HG02943 (cell line): Measurements from ENCODE around the gene SLC4A8.

Experiments used
- ATAC-seq: cut with Tn5 transposase; IDR thresholded peaks from one replicate; pipeline ENCODE4 v1.9.1; 2021; ENCODE audit warnings: mild to moderate bottlenecking, low read depth, moderate library complexity; ENCODE audit not compliant: unreplicated experiment

The SLC4A8 gene

DNA sequence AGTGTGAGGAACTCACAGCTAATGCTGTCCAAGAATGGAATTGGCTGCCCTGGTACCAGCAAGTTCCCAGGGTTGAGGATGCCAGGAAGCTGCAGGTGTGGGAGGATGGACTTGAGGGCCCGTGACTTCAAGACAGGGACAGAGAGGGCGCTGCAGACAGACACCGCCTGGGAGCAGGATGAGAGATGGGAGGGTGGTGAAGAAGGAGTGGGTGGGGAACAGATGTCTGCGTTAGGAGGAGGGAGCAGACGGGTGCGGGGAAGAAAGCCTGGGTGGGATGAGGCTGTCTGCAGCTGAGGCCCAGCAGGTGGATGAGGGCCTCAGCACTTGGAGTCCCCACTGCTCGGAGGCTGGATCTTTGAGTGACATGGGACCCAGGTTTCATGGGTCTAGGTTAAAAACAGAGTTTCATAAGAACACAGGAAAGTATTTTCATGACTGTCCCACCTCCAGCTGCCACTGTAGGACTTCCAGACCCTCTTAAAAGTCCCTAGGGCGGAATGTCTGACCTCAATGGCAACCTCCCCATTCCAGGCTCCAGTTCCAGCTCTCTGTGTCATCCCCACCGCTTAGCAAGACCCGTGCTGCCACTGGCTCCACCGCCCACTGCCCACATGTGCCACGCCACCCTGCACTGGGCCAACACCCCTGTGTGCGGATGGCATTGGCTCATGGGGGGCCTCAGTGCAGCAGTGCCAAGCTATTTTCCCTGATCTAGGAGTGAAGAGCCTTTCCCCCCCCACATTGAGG, 96.1 kb downstream of the SLC4A8 start:
- no peak for ATAC-seq

DNA sequence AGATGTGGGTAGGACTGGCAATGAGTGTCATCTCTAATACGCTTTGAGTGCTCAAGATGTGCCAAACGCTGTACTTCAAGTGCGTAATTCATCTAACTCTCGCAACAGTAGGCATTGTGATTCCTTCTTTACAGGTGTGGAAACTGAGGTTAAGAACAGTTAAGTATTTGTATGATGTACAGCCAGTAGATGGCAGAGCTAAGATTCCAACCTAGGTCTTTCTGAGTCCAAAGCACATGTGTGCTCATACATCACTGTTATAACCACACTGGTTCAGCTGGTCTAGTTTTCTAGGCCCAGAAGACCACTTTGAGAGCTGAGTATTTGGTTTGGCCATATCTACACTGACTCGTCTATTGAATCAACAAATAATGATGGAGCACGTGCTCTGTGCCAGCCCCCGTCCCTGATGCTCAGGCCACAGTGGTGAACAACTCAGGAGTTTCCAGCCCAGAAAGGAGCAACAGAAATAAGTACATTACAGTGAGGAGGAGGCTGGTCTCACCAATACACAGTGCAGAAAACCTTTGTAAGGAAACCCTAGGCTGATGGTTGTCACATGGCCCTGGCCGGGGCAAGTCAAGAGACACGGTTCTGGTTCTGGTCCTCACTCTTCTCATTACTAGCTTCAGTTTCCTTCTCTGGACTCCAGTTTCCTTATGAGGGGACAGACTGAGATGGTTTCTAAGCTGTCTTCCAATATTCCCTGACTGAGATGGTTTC, 97.1 kb downstream of the SLC4A8 start:
- ATAC-seq: no peak

DNA sequence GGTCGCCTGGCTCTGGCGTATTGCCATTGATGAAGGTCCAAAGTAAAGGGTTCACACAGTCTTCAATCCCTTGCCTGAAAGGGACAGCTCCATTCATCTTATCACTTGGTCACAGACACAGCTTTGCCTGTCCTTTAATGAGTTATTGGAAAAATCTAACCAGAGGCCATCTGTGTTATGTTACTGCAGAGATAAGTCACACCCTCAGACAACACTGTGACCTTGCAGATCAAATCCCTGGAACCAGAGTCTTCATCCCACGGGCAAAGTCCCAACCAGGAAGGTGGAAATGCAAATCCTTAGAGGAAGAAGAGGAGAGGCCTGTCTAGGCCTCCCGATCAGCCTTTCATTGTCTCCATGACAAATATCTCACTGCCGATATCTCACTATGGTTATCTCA, 98.1 kb downstream of the SLC4A8 start:
- ATAC-seq: no peak

- ATAC-seq: no peak
Observed at GRCh38 chr12:51524386-51524901, 99.8 kb downstream of the SLC4A8 start.

GRCh38 chr12:51525518-51525917, 100.9 kb downstream of the SLC4A8 start:
- ATAC-seq: no peak

DNA sequence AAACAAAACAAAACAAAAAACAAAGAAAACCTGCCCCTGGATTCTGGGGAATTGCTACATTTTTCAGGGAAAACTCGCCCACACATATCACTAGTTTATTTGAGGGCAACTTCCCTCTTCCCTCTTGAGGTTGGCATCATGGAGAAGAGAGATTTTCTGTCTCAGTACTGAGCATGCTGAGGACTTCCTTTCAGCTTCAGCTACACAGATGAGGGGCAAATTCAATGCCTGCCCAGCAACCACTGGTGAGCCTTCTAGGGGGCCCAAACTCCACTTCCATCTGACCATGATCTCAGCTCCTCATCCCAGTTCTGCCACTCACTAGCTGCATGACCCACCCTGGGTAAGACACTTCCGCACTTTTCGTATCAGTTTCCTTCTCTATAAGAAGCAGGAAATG, 103.3 kb downstream of the SLC4A8 start:
- no peak for ATAC-seq

DNA sequence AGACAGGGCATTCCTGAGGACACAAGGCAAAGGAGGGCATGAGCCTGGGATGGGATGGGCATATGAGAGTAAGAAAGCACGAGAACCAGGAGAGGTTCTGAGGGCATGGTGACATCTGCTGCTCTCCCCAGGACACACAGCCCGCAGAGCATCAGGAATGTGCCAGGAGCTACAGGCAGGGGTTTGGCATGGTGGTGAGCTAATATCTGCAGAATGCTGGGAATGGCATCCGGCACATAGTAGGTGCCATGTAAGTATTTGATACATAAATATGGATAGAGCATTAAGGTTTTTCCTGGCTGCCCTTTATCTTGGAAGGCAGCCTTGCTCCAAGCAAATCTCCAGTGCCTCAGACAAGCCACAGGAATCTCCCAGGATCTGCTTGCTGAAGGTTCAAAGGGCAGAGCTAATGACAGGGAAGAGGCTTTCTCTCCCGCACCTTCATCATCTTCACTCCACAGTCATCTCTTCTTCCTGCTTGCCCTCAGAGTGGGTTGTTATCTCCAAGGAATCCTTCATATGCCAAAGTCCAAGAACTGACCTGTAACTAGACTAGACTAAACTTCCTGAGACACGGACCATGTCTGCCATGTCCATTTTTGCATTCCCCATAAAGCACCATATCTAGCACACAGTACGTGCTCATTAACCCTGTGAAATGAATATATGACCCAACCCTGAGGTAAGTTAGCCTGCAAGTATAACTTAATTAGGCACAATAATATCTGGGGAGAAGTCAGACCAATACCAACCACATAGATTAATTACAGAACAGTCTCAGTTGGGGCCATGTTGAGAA, 104.4 kb downstream of the SLC4A8 start:
- no peak for ATAC-seq

- ATAC-seq: no peak
Observed at GRCh38 chr12:51529651-51529970, 105.0 kb downstream of the SLC4A8 start.

GRCh38 chr12:51530208-51530607, 105.6 kb downstream of the SLC4A8 start:
- no peak for ATAC-seq

DNA sequence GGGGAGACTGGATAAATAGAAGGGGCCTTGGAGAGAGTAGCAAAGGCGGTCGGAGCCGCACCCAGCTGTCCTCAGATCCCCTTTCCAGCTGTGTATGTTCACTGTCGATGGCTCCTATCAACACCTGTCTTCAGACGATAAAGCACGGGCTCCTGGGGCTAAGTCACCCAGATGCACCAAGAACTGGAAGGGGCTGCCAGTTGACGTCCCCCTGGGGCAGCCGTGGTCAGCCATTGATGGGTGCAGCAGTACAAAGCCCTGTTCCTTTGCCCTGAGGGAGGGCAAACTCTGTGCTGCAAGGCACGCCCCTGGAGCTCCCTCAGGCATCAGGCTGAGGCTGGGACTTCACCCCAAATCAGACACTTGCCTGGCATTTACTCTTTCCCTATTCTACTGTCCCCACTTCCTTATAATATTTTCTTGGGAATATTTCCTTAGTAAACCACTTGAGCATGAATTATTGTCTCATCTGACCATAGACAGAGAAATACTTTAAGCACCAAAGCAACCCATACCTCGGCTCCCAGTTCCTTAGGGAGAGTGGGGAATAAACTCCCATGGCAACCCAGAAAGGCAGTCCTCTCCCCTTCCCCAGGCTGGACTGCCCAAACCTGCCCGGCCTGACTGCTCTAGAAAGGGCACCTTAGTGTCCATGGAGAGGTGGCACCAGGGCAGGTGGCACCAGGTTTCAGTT, 106.8 kb downstream of the SLC4A8 start:
- ATAC-seq: no peak

GRCh38 chr12:51531978-51532497, 107.4 kb downstream of the SLC4A8 start:
- ATAC-seq: peak; percentile 66

DNA sequence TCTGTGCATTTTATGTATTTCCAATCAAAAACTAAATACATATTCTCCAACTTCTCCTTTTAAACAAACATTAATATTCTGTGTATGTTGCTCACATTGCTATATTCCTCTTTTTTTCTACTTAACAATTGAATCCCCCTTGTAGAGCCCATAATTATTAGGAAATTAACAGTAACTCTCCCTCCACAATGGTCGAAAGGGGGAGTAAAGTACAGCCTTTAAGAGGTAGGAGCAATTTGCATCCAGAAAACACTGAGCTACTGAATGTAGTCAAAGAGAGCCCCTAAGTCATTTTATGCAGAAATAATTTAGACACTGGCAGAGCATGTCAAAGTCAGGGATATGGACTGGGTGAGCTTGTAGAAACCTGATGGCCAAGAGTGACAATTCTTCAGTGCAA, 109.2 kb downstream of the SLC4A8 start:
- ATAC-seq: no peak

DNA sequence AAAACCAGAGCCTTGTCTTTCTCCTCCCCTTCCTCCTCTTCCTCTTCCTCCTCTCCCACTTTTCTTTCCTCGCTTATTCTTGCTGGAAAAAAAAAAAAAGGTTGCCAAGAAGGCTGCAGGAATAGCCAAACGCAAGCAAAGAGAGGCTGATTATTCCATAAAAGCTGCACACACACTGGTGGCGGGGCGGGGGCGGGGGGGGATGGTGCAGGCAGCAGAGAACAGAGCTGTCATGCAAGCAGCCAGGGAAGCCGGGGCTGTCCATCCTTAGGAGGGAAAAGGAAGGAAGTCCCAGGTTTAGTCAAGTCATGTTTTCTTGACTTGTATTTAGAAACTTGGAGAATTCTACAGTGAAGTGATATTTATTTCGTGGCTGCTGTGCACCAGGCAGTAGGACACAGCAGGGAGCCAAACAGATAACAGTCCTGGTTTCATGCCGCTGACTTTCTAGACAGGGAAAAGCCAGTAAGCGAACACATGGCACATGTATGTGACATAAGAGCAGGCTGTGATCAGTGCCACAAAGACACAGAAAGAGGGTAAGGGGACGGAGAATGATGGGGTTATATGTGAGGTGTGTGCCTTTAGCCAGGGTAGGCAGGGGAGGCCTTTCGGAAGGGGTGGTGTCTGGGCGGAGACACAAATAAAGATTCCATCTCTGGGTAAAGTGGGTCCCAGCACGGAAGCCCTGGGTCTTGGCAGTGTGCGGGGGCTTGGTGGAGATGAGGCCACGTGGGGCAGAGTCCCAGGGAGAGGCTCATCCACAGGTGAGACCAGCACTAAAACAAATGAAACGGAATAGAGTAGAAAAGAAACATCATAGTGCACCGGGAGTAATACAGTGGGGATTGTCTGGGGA, 109.8 kb downstream of the SLC4A8 start:
- ATAC-seq: no peak

- ATAC-seq: no peak
Observed at GRCh38 chr12:51536159-51536558, 111.5 kb downstream of the SLC4A8 start.

GRCh38 chr12:51538149-51538548, 113.5 kb downstream of the SLC4A8 start:
- no peak for ATAC-seq

DNA sequence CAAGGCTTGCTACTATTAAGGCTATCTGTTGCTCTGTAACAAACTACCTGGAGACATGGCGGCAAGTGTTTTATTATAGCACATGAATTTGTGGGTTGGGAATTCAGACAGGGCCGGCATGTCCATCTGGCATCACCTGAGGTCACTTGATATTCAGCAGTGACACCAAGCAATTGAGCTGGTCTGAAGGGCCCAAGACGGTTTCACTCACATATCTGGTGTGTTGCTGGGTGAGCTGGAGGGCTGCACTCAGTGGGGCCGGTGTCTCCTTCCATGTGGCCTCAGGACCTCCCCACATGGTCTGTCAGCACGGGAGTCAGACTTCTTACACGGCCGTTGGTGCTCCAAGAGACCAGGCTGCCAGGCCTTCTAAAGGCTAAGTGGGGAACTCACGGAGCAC, 114.0 kb downstream of the SLC4A8 start:
- ATAC-seq: no peak

- no peak for ATAC-seq
Observed at GRCh38 chr12:51540996-51541395, 116.4 kb downstream of the SLC4A8 start.

DNA sequence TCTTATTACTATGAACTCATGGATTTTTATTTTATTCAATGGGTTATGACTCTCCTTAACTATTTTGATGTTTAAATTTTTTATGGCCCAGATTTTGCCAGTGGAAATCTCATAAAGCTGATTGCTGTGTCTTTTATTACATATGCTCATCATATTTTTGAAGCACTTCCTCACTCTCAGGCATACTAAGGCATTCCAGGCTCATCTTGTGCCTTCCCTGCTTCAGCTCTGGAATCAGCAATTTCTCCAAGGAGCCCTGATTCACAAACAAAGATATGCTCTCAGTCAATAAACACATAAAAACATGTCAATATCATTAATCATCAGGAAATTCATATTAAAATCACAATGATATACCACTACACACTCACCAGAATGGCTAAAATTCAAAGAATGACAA, 121.5 kb downstream of the SLC4A8 start:
- no peak for ATAC-seq

GRCh38 chr12:51547606-51548005, 123.0 kb downstream of the SLC4A8 start:
- ATAC-seq: no peak

GRCh38 chr12:51548241-51548640, 123.6 kb downstream of the SLC4A8 start:
- ATAC-seq: no peak
